Aorta (tissue), 5 donors: ENCODE measurements around the gene ATP6V1B1. TPM values are rescaled to one million over a fixed set of nuclear protein-coding genes. Genes with fewer than 3 reads are reported as not detected.

ENCODE experiments used
- ATAC-seq: fragments of 200-7000 bp; cut with Tn5 transposase; one replicate; pipeline ENCODE4 v1.9.1; 2022; ENCODE audit warnings: moderate library complexity; ENCODE audit not compliant: low FRiP score
- DNase-seq, 2 donors: peaks; one replicate each; pipeline ENCODE4 v3.0.0-alpha.2; 2020
- H3K27ac ChIP-seq, 2 donors: one replicate each; pipeline ENCODE4 v1.5.1; 2013; ENCODE audit warnings: low read length in 2 of 2, mild to moderate bottlenecking in 2 of 2, moderate library complexity in 2 of 2, control low read depth in 1 of 2, inconsistent platforms in 1 of 2, low read depth in 1 of 2
- H3K27me3 ChIP-seq, 2 donors: one replicate each; pipeline ENCODE4 v1.6.1; 2013; ENCODE audit warnings: control low read depth in 1 of 2, low read length in 1 of 2, mild to moderate bottlenecking in 1 of 2, moderate library complexity in 1 of 2; ENCODE audit not compliant: insufficient read depth in 2 of 2, control insufficient read depth in 1 of 2
- H3K36me3 ChIP-seq, 2 donors: one replicate each; pipeline ENCODE4 v1.6.1; 2013; ENCODE audit warnings: control low read depth in 1 of 2, low read length in 1 of 2, mild to moderate bottlenecking in 1 of 2; ENCODE audit not compliant: insufficient read depth in 2 of 2, control insufficient read depth in 1 of 2
- H3K4me1 ChIP-seq, 2 donors: one replicate each; pipeline ENCODE4 v1.6.1; 2013; ENCODE audit warnings: low read length in 2 of 2, control low read depth in 1 of 2, mild to moderate bottlenecking in 1 of 2, moderate library complexity in 1 of 2; ENCODE audit not compliant: insufficient read depth in 2 of 2, control insufficient read depth in 1 of 2
- H3K4me3 ChIP-seq, 2 donors: one replicate each; pipeline ENCODE4 v1.5.1; 2013; ENCODE audit warnings: low read length in 2 of 2, control low read depth in 1 of 2, mild to moderate bottlenecking in 1 of 2
- H3K9me3 ChIP-seq: one replicate; pipeline ENCODE4 v1.6.1; 2013; ENCODE audit warnings: mild to moderate bottlenecking, low read length; ENCODE audit not compliant: control insufficient read depth
- WGBS, 2 donors: extraction: QIAGEN DNeasy Blood & Tissue Kit; methylation state at CpG; one replicate each; pipeline ENCODE4 v1.1.7; 2013; 5-methylcytosine and 5-hydroxymethylcytosine counted together
- intact Hi-C, 2 donors: fragments of 100-400 bp; cut with DNase I; formaldehyde crosslinking; loops; one replicate each; pipeline versions ENCODE4 v1.14.2 to v1.15.0; 2022
- polyA plus RNA-seq, 2 donors: library from polyadenylated mRNA; stranded (reverse); fragments of 200-250 nt; gene quantifications; one replicate each; pipeline ENCODE4 v1.2.3, GENCODE V29; 2013
- total RNA-seq, 2 donors: library from RNA; stranded (reverse); fragmentation: NEBNext Ultra II Directional; extraction: Animal tissue kit (Norgen Biotek cat#: 25700); gene quantifications; one replicate each; pipeline ENCODE4 v1.2.1, GENCODE V29; 2021
- donor health status: healthy with polysubstance abuse.
- donor health status: Bipolar disorder and iron deficiency.
- donor health status: DM: no; HTN: no; CAD: no.
- donor health status: DM: no; HTN: no; CAD: no.
- donor health status: DM: yes; HTN: yes; CAD: no.

The ATP6V1B1 gene
- total and polyA plus RNA-seq, 4 donors: 1.8 to 6.4 (median 3.1) TPM; not detected in 1

- Histone ChIP-seq H3K36me3 (no peaks in the 10 kb centered on the region), H3K4me3 (peak overlapping the region in 1 of 2 donors; percentile 47), H3K9me3 (no peaks in the 10 kb centered on the region), H3K4me1 (no peaks in the 10 kb centered on the region), H3K27ac (no peak overlapping the region), H3K27me3 (no peaks in the 10 kb centered on the region)
- ATAC-seq (peak; percentile 87), DNase-seq (peak; percentile 82 to 93)
- 4% methylated on average over 59 of the region's 59 CpGs for WGBS, 2 donors
- intact Hi-C loops: loop anchor here (2.0 to 5.0 kb wide), 2 partner anchors 36 to 38 kb away; no protein-coding TSS in a partner anchor
Measured at GRCh38 chr2:70964596-70965386, 29.1 kb downstream of the ATP6V1B1 start.

- Histone ChIP-seq H3K27ac (no peak overlapping the region), H3K36me3 (no peaks in the 10 kb centered on the region), H3K27me3 (no peaks in the 10 kb centered on the region), H3K9me3 (no peaks in the 10 kb centered on the region), H3K4me1 (no peaks in the 10 kb centered on the region), H3K4me3 (peak overlapping the region in 1 of 2 donors; percentile 47)
- DNase-seq (peak in 1 of 2 donors; percentile 50), ATAC-seq (no peak)
- intact Hi-C loops: loop anchor here in 1 of 2 donors (2.0 kb wide), 1 partner anchor 35 kb away; no protein-coding TSS in a partner anchor
- WGBS, 2 donors: 67 to 68% methylated on average over 14 of the region's 14 CpGs
Measured at GRCh38 chr2:70965506-70965905, 29.8 kb downstream of the ATP6V1B1 start.

GRCh38 chr2:70966681-70967080 lies 31.0 kb downstream of the ATP6V1B1 start:
- WGBS, 2 donors: 75 to 79% methylated on average over 4 of the region's 4 CpGs
- ATAC-seq: no peak
- H3K27ac ChIP-seq: no peak overlapping the region

GRCh38 chr2:70967189-70967588 lies 31.5 kb downstream of the ATP6V1B1 start:
- Histone ChIP-seq H3K9me3 (no peaks in the 10 kb centered on the region), H3K36me3 (no peaks in the 10 kb centered on the region), H3K27ac (no peak overlapping the region), H3K27me3 (no peaks in the 10 kb centered on the region), H3K4me3 (no peak overlapping the region), H3K4me1 (no peaks in the 10 kb centered on the region)
- intact Hi-C loops: no loop called here
- peak in 1 of 2 donors; percentile 34 for DNase-seq
- 65 to 76% methylated on average over 4 of the region's 4 CpGs for WGBS, 2 donors
- ATAC-seq: no peak

More at GRCh38 chr2:70966681-70967080, 31.0 kb downstream of the ATP6V1B1 start:
- H3K36me3 ChIP-seq: no peaks in the 10 kb centered on the region
- H3K4me1 ChIP-seq: no peaks in the 10 kb centered on the region
- peak in 1 of 2 donors; percentile 12 for DNase-seq
- H3K4me3 ChIP-seq: no peak overlapping the region
- H3K9me3 ChIP-seq: no peaks in the 10 kb centered on the region
- H3K27me3 ChIP-seq: no peaks in the 10 kb centered on the region
- intact Hi-C loops: no loop called here

- no peaks in the 10 kb centered on the region for H3K36me3 ChIP-seq
- ATAC-seq: no peak
- intact Hi-C loops: no loop called here
- no peaks in the 10 kb centered on the region for H3K4me1 ChIP-seq
- no peak overlapping the region for H3K27ac ChIP-seq
- DNase-seq: no peak
- no peak overlapping the region for H3K4me3 ChIP-seq
- WGBS, 2 donors: 94 to 95% methylated on average over 3 of the region's 3 CpGs
- no peaks in the 10 kb centered on the region for H3K27me3 ChIP-seq
- no peaks in the 10 kb centered on the region for H3K9me3 ChIP-seq
Measured at GRCh38 chr2:70974592-70974991, 38.9 kb downstream of the ATP6V1B1 start.

- no peaks in the 10 kb centered on the region for H3K36me3 ChIP-seq
- no peak overlapping the region for H3K27ac ChIP-seq
- ATAC-seq (no peak), DNase-seq (no peak)
- intact Hi-C loops: no loop called here
- H3K4me1 ChIP-seq: no peaks in the 10 kb centered on the region
- 82 to 86% methylated on average over 2 of the region's 2 CpGs for WGBS, 2 donors
- no peaks in the 10 kb centered on the region for H3K9me3 ChIP-seq
- no peaks in the 10 kb centered on the region for H3K27me3 ChIP-seq
- no peak overlapping the region for H3K4me3 ChIP-seq
Measured at GRCh38 chr2:70975237-70975636, 39.5 kb downstream of the ATP6V1B1 start.

- 6 to 7% methylated on average over 14 of the region's 14 CpGs for WGBS, 2 donors
- intact Hi-C loops: no loop called here
- peak; percentile 51 for ATAC-seq
Measured at GRCh38 chr2:70977605-70978205, 42.0 kb downstream of the ATP6V1B1 start.

GRCh38 chr2:70978341-70979179 lies 42.9 kb downstream of the ATP6V1B1 start, which contains the start of gene ANKRD53:
TSS of gene ANKRD53 (plus strand) at chr2:70978630. CDS start at chr2:70978646, 16 bp downstream.
- DNase-seq (peak; percentile 78 to 87), ATAC-seq (peak; percentile 77)
- Histone ChIP-seq H3K27ac (peak within 1 kb of the TSS; percentile 38 to 50), H3K9me3 (no peaks in the 10 kb centered on the region), H3K4me3 (peak within 1 kb of the TSS; percentile 40 to 53), H3K27me3 (no peaks in the 10 kb centered on the region), H3K36me3 (no peaks in the 10 kb centered on the region), H3K4me1 (no peaks in the 10 kb centered on the region)
- intact Hi-C loops: no loop called here
- 1% methylated on average over 43 to 67 of the region's 67 CpGs for WGBS, 2 donors

More at GRCh38 chr2:70977605-70978205, 42.0 kb downstream of the ATP6V1B1 start:
- DNase-seq: no peak
- Histone ChIP-seq H3K27ac (peak overlapping the region in 1 of 2 donors; percentile 38), H3K4me3 (peak overlapping the region in 1 of 2 donors; percentile 40), H3K9me3 (no peaks in the 10 kb centered on the region), H3K27me3 (no peaks in the 10 kb centered on the region), H3K4me1 (no peaks in the 10 kb centered on the region), H3K36me3 (no peaks in the 10 kb centered on the region)
